Smooth muscle cell (in vitro differentiated cells): Measurements from ENCODE around the gene UBR3. TPM values are rescaled to one million over a fixed set of nuclear protein-coding genes. Genes with fewer than 3 reads are reported as not detected.
"Not testable (repeated sequence)": the region's sequence is repeated elsewhere in the genome, so short reads cannot be mapped to it uniquely, and the experiment has no call there.

Experiments used
- DNase-seq: peaks from one replicate; lab custom pipeline; 2025; ENCODE audit not compliant: unreplicated experiment; lab: John Stamatoyannopoulos, UW
- H2AFZ ChIP-seq: fragments of 200-600 bp; sonication (generic); 2 replicates; pipeline ENCODE4 v1.6.0; 2016; ENCODE audit warnings: antibody characterized with exemption, low read depth, mild to moderate bottlenecking
- H3F3A ChIP-seq: fragments of 200-600 bp; sonication (generic); 2 replicates; pipeline ENCODE4 v1.6.0; 2017; ENCODE audit warnings: antibody characterized with exemption, low read depth
- H3K27ac ChIP-seq: fragments of 200-600 bp; sonication (generic); 2 replicates; pipeline ENCODE4 v1.5.1; 2016; ENCODE audit warnings: low read depth, mild to moderate bottlenecking
- H3K27me3 ChIP-seq: fragments of 200-600 bp; sonication (generic); 2 replicates; pipeline ENCODE4 v1.6.1; 2016; ENCODE audit warnings: low read depth, mild to moderate bottlenecking
- H3K36me3 ChIP-seq: fragments of 200-600 bp; sonication (generic); 2 replicates; pipeline ENCODE4 v1.5.1; 2016; ENCODE audit warnings: low read depth
- H3K4me1 ChIP-seq: fragments of 200-600 bp; sonication (generic); 2 replicates; pipeline ENCODE4 v1.5.1; 2016; ENCODE audit warnings: low read depth
- H3K4me2 ChIP-seq: fragments of 200-600 bp; sonication (generic); 2 replicates; pipeline ENCODE4 v1.6.0; 2016; ENCODE audit warnings: mild to moderate bottlenecking
- H3K4me3 ChIP-seq: fragments of 200-600 bp; sonication (generic); 2 replicates; pipeline ENCODE4 v1.5.1; 2016; ENCODE audit warnings: mild to moderate bottlenecking
- H3K79me2 ChIP-seq: fragments of 200-600 bp; sonication (generic); 2 replicates; pipeline ENCODE4 v1.6.0; 2016; ENCODE audit warnings: low read depth, mild to moderate bottlenecking
- H3K9ac ChIP-seq: fragments of 200-600 bp; sonication (generic); 2 replicates; pipeline ENCODE4 v1.6.0; 2016; ENCODE audit warnings: low read depth
- H3K9me3 ChIP-seq: fragments of 200-600 bp; sonication (generic); replicated peaks from 2 replicates; pipeline ENCODE4 v1.5.1; 2016; ENCODE audit warnings: low read depth
- H4K20me1 ChIP-seq: fragments of 200-600 bp; sonication (generic); 2 replicates; pipeline ENCODE4 v1.6.0; 2016; ENCODE audit warnings: low read depth
- CTCF ChIP-seq: fragments of 200-600 bp; sonication (generic); IDR thresholded peaks from 2 replicates; pipeline ENCODE4 v1.5.1; 2017; ENCODE audit warnings: borderline replicate concordance, mild to moderate bottlenecking, antibody characterized with exemption; ENCODE audit not compliant: insufficient read depth, poor library complexity, severe bottlenecking
- WGBS: methylation state at CpG from one replicate; pipeline ENCODE4 v1.1.7; 2016; ENCODE audit warnings: low lambda C conversion rate; 5-methylcytosine and 5-hydroxymethylcytosine counted together
- polyA plus RNA-seq: library from polyadenylated mRNA; unstranded; fragments of >200 nt; fragmentation: Nextera tagmentation; extraction: Ambion mirVana; gene quantifications from 2 replicates; pipeline ENCODE4 v1.2.1, GENCODE V29; 2016
- total RNA-seq: library from RNA; depleted of rRNA; stranded (reverse); fragments of >200 nt; gene quantifications from 2 replicates; pipeline ENCODE4 v1.2.3, GENCODE V29; 2014

The UBR3 gene
- total and polyA plus RNA-seq, 2 experiments from 2014 or later = 7.0 to 35.1 TPM

GRCh38 chr2:169818241-169818640 is 9.0 kb upstream of the UBR3 start:
- no peak for TF ChIP-seq CTCF
- Histone ChIP-seq H3K36me3 (no peaks in the 10 kb centered on the region), H3K27ac (no peak overlapping the region)

DNA sequence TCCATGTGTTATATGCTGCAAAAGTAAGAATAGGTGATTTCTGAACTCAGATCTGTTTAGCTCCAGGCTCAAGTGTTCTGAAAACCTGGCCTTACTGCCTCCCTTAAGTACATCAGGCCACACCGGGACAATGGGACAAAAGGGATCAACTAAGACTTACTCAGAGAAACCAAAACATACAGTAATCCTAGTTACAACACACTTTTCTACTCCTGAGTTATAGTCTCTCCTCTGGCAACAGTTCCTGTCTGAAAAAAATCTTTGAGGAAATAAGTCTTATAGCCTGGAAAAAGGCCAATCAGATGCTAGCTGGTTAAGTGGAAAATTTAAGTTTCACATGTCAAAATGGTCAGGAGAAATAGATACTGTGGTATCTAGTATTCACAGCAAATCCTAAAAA is 8.1 kb upstream of the UBR3 start:
- Histone ChIP-seq H3K4me2 (no peak overlapping the region), H3K36me3 (no peaks in the 10 kb centered on the region), H4K20me1 (peaks cover 12% of the 10 kb centered on the region), H3K4me1 (peaks cover 15% of the 10 kb centered on the region), H2AFZ (no peak overlapping the region), H3F3A (peaks cover 7% of the 10 kb centered on the region), H3K79me2 (peaks cover 29% of the 10 kb centered on the region), H3K27me3 (no peaks in the 10 kb centered on the region), H3K4me3 (no peak overlapping the region), H3K9ac (no peak overlapping the region), H3K27ac (no peak overlapping the region), H3K9me3 (no peaks in the 10 kb centered on the region)
- TF ChIP-seq CTCF = no peak
- DNase-seq = no peak
- 71% methylated on average over 1 of the region's 1 CpG for WGBS

More at GRCh38 chr2:169818241-169818640, 9.0 kb upstream of the UBR3 start:
- Histone ChIP-seq H3K4me3 (no peak overlapping the region), H3K79me2 (peaks cover 21% of the 10 kb centered on the region), H3K9me3 (no peaks in the 10 kb centered on the region), H2AFZ (no peak overlapping the region), H3K4me1 (peaks cover 9% of the 10 kb centered on the region), H3K27me3 (no peaks in the 10 kb centered on the region), H3K4me2 (no peak overlapping the region), H4K20me1 (peaks cover 12% of the 10 kb centered on the region), H3K9ac (no peak overlapping the region), H3F3A (peaks cover 7% of the 10 kb centered on the region)
- DNase-seq = no peak

- Histone ChIP-seq H3K79me2 (peaks cover 29% of the 10 kb centered on the region), H3K4me1 (peaks cover 16% of the 10 kb centered on the region), H4K20me1 (peaks cover 12% of the 10 kb centered on the region)
- H3K9ac ChIP-seq, H3K4me2 ChIP-seq, H3F3A ChIP-seq, H2AFZ ChIP-seq, H3K27me3 ChIP-seq, H3K36me3 ChIP-seq, DNase-seq, H3K27ac ChIP-seq, H3K4me3 ChIP-seq, H3K9me3 ChIP-seq: not testable (repeated sequence)
- 75% methylated on average over 7 of the region's 7 CpGs for WGBS
These were observed 7.2 kb upstream of the UBR3 start for GRCh38 chr2:169820101-169820500.

DNA sequence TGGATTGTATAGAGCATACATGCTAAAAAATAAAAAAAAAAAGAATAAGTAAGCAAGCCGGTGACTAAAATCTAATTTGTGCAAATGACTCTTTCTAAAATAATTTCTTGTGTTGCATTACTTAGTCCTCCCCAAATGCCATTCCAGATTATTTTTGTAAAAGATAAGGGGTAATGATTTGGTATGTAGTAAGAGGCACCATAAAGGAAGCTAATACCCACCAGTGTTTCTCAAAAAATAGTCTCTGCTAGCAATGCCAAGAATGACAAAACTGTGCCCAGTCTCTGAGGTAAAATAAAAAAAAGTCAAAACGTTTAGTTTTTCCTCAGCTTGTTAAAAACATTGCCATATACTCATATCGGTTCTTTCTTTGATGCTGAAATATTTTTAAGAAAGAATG is 5.2 kb upstream of the UBR3 start:
- Histone ChIP-seq H3K27ac (no peak overlapping the region), H2AFZ (no peak overlapping the region), H3K4me2 (no peak overlapping the region), H3K9me3 (no peaks in the 10 kb centered on the region), H3K36me3 (no peaks in the 10 kb centered on the region), H3K9ac (no peak overlapping the region), H3K4me3 (no peak overlapping the region), H3K4me1 (peaks cover 19% of the 10 kb centered on the region), H3K79me2 (peaks cover 29% of the 10 kb centered on the region), H3K27me3 (no peaks in the 10 kb centered on the region), H3F3A (peaks cover 7% of the 10 kb centered on the region), H4K20me1 (peaks cover 5% of the 10 kb centered on the region)
- 88% methylated on average over 3 of the region's 3 CpGs for WGBS
- no peak for TF ChIP-seq CTCF
- DNase-seq = no peak
